Esophagus squamous epithelium (tissue), 4 donors: Measurements from ENCODE around the gene RAX.

ENCODE experiments used
- CTCF ChIP-seq, 6 experiments: fragments of 450-650 bp in 4 of 6; fragments of 200-600 bp in 2 of 6; sonication (generic) in 2 of 6; IDR thresholded peaks; one replicate each; pipeline ENCODE4 v1.5.1; 2016 to 2019; ENCODE audit warnings: antibody characterized with exemption in 6 of 6, mild to moderate bottlenecking in 4 of 6, moderate library complexity in 4 of 6
- POLR2A ChIP-seq, 4 donors: fragments of 450-650 bp; IDR thresholded peaks; one replicate each; pipeline ENCODE4 v1.6.1; 2017; ENCODE audit warnings: antibody characterized with exemption in 4 of 4, mild to moderate bottlenecking in 4 of 4, moderate library complexity in 3 of 4

GRCh38 chr18:59269563-59270119, 3.6 kb downstream of the RAX start:
- no peak for TF ChIP-seq CTCF (IDR thresholded peaks at IDR 0.05)
- no peak for TF ChIP-seq POLR2A (IDR thresholded peaks at IDR 0.05)
